ENCODE results near the gene ARFGAP1.
"Not testable (repeated sequence)": the region's sequence is repeated elsewhere in the genome, so short reads cannot be mapped to it uniquely, and the experiment has no call there.

Gene ARFGAP1

DNA sequence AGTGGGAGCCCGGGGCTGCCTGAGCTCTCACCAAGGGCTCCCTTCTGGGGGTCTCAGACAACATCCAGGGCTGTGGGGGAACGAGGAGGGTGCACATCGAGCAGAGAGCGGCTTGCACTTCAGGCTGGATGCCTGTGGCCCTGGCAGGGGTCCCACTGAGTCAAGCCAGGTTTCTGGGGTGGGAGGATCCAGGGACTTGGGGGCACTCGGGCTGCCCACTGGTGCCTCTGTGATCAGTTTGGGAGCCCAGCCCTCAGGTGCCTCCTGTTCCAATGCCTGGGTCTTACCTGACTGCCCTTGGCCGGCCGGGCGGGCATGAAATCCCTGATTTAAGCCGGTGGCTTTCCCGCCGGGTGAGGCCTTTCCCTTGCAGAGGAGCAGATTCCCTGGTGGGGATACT lies 20.8 kb downstream of the ARFGAP1 start:
- DNase-seq, result no peak

GRCh38 chr20:63293871-63294535 lies 21.4 kb downstream of the ARFGAP1 start:
- no peak for DNase-seq

DNA sequence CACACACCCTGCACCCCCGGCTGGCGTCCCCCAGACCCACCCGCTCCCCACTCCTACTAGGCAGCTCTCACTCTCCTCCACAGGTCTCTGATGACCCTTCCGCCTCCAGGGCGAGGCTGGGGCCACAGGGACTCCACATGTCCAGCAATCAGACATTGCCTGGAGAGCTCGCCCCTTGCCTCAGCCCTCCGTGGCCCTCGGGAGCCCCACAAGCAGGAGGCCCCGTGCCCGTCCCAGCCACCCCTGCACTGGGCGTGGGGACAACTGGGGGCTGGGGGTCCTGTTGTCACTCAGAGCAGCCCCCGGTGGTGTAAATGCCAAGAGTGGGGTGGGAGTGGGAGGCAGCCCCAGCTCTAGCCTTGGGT lies 21.9 kb downstream of the ARFGAP1 start:
- no peak for DNase-seq

- DNase-seq, result no peak
Measured at GRCh38 chr20:63295018-63295417, 22.4 kb downstream of the ARFGAP1 start.

GRCh38 chr20:63295422-63295821 lies 22.8 kb downstream of the ARFGAP1 start:
- DNase-seq, result no peak

GRCh38 chr20:63295846-63296245 lies 23.2 kb downstream of the ARFGAP1 start:
- DNase-seq, result no peak

GRCh38 chr20:63296531-63297299 lies 24.1 kb downstream of the ARFGAP1 start:
- no peak for DNase-seq

GRCh38 chr20:63297371-63297781 lies 24.8 kb downstream of the ARFGAP1 start:
- DNase-seq, result no peak

- DNase-seq, result no peak
Measured at GRCh38 chr20:63297796-63298572, 25.4 kb downstream of the ARFGAP1 start.

DNA sequence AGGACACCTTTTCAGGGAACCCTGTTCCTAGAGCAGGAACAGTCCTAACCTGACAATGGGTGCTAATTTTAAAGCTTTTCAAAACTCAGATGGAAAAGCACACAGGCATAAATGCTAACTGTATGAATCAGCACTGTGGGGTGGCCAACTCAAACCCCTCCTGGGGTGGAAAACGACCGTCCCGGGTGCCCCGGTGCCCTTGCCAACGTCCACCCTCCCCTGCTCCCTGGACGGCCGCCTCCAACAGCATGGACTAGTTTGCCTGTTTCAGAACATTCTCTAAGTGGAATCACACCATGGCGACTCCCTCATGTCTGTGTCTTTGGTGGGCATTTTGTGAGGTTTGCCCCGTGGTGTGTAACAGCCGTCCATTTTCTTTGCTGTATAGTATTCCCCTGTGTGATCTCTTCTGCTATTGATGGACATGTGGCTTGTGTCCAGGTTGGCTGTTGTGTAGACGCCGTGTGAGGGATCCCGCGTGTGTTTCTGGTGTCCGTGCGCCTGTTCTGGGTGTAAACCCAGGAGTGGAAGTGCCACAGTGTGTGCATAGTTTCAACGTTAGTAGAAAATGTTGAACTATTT lies 26.2 kb downstream of the ARFGAP1 start:
- no peak for DNase-seq

GRCh38 chr20:63301671-63302070 lies 29.1 kb downstream of the ARFGAP1 start:
- no peak for DNase-seq

- DNase-seq, result no peak
Measured at GRCh38 chr20:63303095-63303666, 30.6 kb downstream of the ARFGAP1 start.

DNA sequence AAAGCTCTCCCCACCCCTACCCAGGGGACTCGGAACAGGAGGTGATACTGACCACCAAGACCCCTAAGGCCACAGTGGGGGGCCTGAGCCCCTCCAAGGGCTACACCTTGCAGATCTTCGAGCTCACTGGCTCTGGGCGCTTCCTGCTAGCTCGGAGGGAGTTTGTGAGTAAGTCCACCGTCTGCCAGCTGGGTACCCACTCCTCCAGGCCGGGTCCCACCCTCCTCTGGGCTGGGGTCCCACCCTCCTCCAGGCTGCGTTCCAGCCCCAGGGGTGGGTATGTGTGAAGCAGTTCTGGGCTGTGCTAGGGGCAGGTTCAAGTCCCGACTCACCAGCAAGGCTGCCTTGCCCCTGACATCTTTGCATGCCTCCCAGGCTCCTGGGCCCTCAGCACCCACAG lies 32.8 kb downstream of the ARFGAP1 start:
- DNase-seq, result no peak

- DNase-seq, result not testable (repeated sequence)
Measured at GRCh38 chr20:63305933-63306672, 33.5 kb downstream of the ARFGAP1 start.

DNA sequence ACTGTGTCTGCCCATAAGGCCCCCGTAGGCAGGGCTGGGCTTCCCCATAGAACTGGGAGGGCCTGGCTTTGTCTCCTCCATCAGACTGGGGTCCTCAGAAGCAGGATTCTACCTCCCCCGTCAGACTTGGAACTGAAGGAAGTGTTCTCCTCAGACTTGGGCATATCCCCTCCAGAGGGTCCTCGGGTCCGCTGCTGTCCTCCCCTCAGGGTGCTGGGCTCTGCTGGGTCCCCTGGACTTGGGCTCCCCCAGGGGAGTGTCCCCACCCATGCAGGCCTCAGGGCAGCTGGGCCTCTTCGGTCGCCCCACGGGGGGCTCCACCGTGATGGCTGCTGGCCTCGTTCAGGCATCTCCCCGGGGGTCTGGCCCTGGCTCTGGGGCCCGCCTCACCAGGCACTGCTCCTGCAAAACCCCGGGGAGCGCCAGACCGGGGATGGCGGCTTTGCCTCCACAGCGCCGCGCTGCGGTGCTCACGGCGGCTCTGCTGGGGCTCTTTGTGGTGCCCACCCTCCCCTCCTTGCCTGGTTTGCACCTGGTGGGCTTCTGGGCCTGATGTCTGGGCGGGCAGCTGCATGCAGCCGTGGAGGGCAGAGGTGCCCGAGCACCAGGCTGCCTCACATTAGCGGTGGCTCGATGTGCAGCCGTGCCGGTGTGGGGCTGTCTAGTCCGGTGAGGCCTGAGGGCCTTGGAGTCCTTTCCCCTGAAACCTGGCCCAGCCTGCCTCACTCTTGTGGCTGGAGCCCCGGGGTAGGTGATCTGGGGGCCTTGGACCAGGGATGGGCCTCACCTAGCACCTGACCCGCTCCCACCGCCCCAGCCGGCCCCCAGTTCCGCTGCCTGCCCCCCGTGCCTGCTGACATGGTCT lies 34.3 kb downstream of the ARFGAP1 start:
- DNase-seq, result no peak

DNA sequence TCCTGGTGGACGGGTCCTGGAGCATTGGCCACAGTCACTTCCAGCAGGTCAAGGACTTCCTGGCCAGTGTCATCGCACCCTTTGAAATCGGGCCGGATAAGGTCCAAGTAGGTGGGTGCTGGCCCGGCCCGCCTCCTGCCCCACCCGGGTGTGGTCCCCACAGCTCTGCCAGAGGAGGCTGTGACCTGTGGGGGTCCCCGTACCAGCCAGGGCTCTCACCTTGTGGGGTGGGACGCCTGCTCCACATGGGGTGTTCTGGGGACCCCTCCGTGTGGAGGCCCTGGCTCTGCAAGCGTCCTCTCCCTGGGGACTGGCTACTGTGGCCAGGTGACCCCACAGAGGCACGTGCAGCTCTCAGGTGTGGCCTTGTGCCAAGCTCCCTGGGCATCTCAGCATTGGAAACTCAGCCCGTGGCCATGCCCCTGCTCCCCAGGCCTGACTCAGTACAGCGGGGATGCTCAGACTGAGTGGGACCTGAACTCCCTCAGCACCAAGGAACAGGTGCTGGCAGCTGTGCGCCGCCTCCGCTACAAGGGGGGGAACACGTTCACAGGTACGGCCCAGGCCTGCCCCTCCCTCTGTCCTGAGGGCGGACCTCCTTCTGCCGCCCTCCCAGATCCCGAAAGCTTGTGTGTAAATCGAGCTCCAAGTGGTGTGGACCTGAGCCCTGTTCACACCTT lies 35.1 kb downstream of the ARFGAP1 start:
- DNase-seq, result no peak

DNA sequence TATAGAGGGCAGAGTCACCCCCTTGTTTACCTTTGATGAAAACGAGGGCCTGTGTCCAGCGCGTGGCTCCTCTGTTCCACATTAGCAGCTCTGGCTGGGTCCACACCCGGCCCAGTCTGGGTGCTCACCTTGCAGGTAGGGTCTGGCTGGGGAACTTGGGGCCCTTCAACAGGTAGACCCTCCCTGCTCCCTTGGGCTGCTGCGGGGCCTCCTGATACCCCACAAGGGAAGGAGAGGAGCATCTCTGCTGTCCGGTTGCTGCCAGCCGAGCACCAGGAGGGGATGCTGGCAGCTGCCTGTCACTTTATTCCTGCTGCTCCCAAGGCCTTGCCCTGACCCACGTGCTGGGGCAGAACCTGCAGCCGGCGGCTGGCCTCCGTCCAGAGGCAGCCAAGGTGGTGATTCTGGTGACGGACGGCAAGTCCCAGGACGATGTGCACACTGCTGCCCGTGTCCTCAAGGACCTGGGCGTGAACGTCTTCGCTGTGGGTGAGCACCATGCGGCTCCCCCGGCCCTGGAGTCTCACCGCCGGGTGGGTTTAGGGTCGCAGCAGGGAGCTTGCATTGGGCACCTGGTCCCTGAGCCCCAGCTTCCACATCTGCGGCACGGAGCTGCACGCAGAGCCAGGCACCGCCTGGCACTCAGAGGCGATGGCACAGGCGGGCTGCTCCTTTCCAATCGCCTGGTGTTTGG lies 35.8 kb downstream of the ARFGAP1 start:
- DNase-seq, result no peak

DNA sequence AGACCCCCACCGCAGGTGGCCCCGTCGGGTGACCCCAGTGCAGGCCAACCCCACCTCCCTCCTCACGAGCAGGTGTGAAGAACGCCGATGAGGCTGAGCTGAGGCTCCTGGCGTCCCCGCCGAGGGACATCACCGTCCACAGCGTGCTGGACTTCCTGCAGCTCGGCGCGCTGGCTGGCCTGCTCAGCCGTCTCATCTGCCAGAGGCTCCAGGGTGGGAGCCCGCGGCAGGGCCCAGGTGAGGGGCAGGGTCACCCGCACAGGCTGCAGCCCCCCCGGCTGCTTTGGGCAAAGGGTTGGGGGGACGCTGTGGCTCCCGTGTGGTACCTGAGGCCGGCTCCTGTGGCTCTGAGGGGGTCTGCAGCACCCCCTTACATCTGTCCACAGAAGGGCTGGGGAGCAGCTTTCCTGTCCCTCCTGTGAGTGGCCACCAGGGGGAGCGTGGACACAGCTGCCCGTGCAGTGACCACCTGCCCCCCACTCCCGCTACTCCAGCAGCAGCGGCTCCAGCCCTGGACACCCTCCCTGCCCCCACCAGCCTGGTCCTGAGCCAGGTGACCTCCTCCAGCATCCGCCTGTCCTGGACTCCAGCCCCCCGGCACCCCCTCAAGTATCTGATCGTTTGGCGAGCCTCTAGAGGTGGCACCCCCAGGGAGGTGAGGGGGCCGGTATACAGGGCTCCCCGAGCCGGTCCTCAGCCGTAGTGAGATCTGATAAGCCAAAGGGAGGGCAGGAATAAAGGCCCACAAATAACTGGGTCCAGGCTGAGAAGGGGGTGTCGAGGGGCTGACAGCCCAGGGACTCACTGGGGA lies 36.9 kb downstream of the ARFGAP1 start:
- DNase-seq, result peak in 1 of 5 donors; percentile 20
